ENCODE measurements around the gene FAM185A. TPM values are rescaled to one million over a fixed set of nuclear protein-coding genes. Genes with fewer than 3 reads are reported as not detected.
"Not testable (repeated sequence)": the region's sequence is repeated elsewhere in the genome, so short reads cannot be mapped to it uniquely, and the experiment has no call there.

Gene FAM185A
- total RNA-seq, 1 experiment from 2014 or later: 5.2 TPM

DNA sequence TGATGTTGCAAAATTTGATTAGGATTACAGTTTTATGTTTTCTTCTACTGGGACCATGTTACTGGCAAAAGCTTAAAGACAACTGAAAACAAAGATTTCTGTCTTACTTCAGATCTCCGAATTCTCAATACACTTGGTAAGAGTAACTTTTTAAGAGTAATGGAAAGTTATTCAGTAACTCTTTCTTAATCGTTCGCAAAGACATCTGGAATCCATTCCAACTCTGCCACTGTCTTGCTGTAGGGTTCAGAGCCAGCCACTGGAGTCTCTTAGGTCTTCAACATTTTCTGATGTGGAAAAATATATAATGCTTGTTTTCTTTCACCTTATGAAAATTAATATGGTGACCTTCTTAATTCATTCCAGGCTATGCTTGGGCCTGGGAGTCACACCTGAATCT, 29.9 kb downstream of the FAM185A start:
- DNase-seq (ENCODE audit: low read depth): not testable (repeated sequence)

DNA sequence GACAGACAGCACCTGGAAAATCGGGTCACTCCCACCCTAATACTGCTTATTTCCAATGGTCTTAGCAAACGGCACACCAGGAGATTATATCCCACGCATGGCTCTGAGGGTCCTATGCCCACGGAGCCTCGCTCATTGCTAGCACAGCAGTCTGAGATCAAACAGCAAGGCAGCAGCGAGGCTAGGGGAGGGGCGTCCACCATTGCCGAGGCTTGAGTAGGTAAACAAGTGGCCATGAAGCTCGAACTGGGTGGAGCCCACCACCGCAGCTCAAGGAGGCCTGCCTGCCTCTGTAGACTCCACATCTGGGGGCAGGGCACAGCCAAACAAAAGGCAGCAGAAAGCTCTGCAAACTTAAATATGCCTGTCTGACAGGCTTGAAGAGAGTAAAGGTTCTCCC, 32.1 kb downstream of the FAM185A start:
- DNase-seq (ENCODE audit: low read depth): not testable (repeated sequence)

DNA sequence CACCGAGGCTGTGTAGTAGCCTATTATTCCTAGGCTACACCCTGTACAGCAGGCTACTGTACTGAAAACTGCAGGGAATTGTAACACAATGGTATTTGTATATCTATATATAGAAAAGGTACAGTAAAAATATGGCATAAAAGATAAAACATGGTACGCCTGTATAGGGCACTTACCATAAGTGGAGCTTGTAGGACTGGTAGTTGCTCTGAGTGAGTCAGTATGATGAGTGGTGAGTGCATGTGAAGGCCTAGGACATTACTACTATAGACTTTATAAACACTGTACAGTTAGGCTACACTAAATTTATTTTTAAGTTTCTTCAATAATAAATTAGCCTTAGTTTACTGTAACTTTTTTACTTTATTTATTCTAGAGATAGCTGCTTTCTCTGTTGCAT, 40.0 kb downstream of the FAM185A start:
- not testable (repeated sequence) for DNase-seq (ENCODE audit: low read depth)

DNA sequence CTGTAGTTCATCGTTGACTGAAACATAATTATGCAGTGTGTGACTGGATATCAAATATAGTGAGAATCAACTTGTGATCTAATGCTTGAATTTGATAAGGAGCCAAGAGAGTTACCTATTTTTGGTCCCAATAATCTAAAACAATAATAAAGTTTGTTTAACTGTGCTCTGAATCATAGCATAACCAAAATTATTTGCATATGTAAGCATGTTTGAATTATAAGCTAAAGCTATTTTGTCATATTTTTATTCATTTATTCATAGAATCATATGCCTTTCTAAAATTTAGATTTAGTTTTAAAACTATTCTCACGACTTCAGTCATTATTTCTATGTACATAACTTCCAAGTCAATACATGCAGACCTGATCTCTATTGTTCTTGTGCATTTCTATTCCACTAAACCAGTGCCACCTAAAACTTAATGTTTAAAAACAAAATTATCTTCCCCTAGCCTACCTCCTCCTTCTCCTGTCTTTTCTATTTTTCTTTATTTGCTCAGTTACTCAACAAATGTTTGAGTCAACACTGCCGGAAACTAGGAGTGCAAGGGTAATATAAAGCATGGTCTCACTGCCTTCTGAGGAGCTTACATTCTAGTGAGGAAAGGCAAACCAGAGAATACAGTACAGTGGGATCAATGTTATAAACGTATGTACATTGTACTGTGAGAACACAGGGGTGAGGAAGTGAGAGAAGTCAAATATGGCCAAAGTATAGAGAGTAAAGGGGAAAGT, 41.7 kb downstream of the FAM185A start:
- DNase-seq (ENCODE audit: low read depth): not testable (repeated sequence)

DNA sequence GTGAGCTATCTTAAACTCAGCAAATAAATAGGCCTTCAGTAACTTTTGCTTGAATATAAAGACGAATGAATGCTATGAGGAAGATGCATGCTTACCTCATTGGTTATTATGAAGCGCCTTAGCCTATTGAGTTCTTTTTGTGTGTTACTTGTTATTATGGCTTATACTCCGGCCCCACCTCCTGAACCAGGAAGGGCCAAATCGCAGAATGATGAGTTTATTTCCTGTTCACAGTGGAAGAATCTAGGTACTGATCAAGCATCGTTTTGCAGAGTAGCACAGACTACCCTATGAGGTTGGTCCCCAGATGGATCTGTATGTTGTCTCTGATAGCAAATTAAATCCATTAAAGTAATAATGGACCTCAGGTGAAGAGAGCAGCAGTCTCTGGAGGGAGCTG, 42.6 kb downstream of the FAM185A start:
- not testable (repeated sequence) for DNase-seq (ENCODE audit: low read depth)

DNA sequence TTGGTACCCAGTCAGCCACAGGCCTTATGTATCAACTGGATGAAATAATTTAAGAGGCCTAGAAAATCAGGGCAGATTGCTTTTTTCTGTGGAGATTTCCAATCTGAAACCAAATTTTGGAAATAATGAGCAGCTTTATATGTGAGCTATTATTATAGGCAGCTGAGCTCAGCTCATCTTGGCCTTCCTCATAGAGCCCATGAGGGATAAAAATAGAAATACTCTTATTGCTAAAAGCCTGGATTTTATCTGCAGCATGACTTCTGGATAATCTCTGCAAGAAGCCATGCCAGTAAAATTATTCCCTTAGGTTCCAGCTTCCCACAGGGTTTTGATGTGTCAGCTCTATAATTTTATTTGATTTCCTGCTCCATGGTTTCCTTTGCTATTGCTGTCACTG, 43.0 kb downstream of the FAM185A start:
- not testable (repeated sequence) for DNase-seq (ENCODE audit: low read depth)

DNA sequence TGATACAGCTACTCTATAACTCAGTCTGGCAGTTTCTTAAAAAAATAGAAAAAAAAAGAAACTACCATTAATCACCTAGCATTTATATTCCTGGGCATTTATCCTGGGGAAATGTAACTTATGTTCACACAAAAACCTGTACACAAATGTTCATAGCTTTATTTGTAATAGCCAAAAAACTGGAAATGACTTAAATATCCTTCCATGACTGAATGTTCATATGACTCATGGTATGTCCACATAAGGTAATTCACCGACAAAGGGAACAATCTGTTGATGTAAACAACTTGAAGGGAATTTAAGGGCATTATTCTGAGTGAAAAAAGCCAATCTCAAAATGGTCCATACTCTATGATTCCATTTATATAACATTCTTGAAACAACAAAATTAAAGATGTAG, 45.8 kb downstream of the FAM185A start:
- peak; percentile 9 for DNase-seq (ENCODE audit: low read depth)

DNA sequence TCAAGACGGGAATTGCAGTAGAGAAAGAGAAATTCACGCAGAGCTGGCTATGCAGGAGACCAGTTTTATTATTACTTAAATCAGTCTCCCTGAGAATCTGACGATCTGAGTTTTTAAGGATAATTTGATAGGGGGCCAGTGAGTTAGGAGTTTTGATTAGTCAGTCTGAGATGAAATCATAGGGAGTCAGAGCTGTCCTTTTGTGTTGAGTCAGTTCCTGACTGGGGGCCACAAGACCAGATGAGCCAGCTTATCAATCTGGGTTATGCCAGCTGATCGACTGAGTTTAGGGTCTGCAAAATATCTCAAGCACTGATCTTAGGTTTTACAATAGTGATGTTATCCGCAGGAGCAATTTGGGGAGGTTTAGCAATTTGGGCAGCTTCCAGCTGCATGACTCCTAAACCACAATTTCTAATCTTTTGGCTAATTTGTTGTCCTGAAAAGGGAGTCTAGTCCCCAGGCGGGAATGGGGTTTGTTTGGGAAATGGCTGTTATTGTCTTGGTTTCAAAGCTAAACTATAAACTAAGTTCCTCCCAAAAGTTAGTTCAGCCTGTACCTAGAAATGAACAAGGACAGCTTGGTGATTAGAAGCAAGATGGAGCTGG, 47.3 kb downstream of the FAM185A start:
- peak; percentile 82 for DNase-seq (ENCODE audit: low read depth)

DNA sequence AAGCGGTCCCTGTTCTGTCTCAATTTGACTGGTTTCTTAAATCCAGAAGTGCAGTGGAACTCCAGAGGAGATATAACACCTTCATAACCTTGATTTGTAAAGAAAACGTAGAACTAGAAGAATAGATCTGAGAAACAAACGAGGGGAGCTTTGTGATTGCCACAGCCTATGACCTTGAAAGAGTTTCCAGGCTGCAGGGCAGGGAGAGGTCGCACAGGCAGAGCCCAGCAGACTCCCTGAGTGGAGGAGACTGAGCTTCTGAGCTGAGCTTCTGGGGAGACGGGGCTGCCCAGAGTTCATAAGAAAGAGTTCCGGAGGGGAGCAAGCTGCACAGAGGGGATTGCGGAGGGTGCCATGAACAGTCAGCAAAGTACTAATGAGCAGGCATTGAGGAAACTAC, 57.8 kb downstream of the FAM185A start:
- no peak for DNase-seq (ENCODE audit: low read depth)

DNA sequence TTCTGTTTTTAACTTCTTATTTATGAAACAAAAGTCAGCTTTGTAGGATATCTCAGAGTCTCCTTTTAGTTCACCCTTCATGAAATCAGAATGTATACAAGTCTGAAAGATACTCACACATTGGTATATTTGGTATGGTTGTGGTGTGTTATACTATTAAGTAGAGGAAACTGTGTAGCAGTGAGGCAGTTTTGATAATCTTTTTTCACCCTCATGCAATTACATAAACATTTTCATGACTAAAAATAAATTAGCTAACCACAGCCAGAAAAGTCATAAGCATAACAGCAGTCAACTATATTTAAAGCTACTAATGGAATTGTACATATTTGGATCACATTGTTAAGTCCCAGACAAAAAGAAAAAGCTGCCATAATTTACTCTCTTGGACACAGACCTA, 62.1 kb downstream of the FAM185A start:
- DNase-seq (ENCODE audit: low read depth): no peak

DNA sequence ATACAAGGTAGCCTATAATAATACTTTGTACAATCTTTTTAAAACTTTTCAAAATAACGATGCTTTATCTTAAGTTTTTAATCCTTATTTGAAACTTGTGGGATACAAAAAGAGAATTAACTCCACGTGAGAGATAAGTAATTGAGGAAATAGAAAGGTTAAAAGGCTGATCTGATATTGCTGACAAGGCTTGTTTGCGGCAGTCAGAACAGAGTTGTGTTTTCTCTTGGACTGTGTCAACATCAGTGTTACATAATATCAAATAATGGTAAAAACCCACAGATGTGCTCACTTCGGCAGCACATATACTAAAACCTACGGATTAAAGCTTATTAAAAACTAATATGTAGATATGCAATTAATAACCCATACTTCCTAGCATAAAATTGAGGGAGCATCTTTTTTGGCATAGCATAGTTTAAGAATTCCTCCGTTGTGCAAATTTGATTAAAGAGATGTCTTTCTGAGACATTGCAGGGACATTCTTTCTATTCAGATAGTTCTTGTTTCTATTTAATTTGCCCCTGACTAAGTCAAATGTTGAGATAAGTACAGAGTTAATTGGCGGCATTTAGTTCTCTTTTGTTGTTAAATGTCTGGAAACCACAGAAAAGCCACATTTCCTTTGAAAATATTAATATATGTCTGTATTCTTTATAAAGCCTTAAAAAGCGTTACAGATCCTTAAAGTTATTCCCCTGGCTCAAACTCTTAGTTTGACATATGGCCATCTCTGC, 63.3 kb downstream of the FAM185A start:
- no peak for DNase-seq (ENCODE audit: low read depth)

DNA sequence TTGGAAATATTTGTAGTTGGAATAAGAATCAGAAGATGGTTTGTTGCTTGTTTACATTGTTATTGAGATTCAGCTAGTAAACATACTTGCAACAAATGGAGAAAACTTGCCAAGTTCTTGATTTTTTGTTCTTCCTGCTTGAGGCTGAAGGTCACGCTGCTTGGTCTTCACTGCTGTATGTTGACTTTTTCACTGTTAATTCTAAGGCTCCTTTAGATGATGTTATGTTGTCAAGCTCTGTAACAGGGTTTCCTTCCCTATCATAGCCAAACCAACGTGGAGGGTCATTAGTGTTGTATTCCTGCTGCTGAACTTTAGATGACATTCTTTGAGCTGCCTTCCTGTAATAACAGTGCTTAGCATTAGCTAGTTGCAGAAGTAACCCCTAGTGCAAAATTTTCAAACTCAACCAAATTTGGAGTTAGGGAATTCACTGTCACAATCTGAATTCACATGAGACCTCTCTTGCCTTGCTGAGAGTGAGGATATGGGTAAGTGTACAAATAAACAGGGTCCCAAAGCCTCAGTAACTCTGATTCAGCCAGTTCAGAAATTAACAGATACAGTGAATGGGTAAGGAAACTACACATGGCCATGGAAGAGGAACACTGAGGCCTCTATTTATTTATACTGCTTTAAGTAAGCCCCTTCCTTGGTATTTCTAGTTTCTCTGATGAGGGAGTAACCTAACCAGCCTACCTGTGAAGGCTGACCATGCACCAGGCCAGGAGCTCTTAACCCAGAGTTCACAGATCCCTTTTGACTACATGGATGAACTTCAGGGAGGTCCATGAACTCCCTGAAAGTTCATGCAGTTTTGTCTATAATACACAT, 64.6 kb downstream of the FAM185A start:
- DNase-seq (ENCODE audit: low read depth): no peak

DNA sequence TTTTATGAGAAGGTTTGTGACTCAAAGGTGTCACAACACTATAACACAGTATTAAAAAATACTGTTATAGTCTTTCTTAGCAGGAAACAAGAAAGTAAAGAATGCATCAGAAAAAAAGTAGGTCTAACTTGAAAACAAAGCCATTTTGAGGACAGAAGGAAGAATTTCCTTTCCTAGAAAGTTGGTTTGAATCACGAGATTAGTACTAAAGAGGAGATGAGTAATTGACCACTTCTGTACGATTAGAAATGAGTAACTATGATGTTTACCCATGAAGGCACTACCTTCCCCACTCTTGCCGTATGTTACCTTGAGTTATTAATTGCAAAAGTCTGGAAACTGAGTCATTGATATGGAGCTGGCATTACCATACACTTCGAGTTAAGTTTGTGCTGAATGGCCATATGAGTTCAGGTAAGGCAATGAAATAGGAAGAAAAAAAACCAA, 65.2 kb downstream of the FAM185A start:
- peak; percentile 48 for DNase-seq (ENCODE audit: low read depth)

DNA sequence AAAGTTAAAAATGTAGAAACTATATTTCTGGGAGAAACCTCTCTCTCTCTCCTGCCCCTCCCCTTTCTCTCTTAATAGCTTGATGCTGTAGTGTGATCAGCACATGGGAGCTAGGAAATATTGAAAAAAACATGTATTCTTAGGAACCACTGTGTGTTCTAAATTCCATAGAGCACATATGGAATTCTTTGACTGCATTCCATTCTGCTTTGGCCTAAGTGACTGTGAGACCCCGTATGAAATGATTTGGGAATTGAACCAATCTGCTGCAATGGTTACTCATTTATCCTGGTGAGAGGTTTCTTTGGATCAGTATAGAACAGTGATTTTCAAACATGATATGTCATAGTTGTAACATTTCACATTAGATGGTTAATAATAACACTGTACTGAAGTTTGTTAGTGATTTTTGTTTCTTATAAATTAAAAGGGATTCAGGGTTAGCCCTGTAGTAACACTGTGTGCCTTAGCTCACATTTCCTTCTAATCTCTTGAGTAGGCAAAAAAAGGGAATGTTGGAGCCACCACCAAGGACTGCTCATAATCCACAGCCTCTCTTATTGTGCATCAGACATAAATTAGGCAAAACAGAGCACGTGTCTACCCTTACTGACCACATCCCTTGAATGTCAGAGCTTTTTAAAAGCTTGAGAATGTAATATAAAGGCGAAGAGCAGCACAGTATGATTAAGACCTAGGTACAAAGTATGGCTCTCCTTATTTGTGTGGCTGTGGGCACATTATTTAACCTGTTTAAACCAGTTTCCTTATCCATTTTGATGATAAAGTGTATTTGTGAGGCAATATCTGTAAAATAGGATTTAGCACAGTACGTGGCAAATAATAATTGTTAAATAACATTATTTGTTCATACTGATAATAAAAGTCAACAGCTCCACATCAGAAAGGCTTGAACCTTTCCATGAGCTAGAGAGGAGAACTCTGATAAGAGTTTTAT, 69.1 kb downstream of the FAM185A start:
- DNase-seq (ENCODE audit: low read depth): no peak

DNA sequence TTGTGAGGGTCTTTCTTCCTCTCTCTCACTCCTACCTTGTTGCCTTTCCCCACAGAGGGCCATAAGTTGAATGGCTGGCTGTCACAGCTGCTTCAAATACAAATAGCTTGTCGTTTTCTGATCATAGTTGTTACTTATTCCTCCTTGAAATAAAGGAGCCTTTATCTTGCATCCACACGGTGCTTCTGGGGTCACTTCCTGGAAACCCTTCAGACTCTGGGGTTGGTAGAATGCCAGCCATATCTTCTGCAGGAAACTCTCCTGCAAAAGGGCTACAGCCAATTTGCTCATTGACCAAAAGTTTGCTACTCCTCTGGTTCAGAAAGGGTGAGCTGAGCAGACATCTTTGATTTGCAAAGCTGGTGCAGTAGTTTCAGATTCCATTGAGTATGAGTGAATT, 70.4 kb downstream of the FAM185A start:
- DNase-seq (ENCODE audit: low read depth): no peak

DNA sequence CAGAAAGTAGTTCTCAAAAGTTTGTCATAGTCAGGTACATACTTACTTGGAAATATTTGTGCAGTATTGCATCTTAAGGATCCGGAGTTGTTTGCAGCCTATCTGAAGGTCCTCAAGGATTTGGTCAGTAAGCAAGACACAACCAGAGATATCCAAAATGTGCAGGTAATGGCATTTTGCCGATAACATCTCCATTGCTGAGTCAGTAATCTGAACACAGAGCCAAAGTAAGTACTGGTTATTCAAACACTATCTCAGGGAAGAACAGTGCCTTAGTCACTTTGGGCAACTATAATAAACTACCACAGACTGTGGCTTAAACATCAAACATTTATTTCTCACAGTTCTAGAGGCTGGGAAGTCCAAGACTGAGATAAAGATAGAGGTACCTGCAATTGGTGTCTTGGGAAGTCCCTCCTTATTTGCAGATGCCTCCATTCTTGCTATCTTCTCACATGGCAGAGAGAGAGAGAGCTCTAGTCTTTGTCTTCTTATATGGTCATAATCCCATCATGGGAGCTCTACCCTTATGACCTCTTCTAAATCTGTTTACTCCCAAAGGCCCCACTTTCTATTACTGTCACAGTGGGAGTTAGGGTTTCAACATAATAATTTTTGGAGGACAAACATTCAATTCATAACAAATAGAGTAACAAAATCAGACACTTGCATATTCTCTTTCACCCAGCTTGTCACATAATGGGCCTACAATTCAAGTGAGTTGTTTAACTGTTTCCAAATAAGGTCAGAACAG, 73.4 kb downstream of the FAM185A start:
- DNase-seq (ENCODE audit: low read depth): no peak

DNA sequence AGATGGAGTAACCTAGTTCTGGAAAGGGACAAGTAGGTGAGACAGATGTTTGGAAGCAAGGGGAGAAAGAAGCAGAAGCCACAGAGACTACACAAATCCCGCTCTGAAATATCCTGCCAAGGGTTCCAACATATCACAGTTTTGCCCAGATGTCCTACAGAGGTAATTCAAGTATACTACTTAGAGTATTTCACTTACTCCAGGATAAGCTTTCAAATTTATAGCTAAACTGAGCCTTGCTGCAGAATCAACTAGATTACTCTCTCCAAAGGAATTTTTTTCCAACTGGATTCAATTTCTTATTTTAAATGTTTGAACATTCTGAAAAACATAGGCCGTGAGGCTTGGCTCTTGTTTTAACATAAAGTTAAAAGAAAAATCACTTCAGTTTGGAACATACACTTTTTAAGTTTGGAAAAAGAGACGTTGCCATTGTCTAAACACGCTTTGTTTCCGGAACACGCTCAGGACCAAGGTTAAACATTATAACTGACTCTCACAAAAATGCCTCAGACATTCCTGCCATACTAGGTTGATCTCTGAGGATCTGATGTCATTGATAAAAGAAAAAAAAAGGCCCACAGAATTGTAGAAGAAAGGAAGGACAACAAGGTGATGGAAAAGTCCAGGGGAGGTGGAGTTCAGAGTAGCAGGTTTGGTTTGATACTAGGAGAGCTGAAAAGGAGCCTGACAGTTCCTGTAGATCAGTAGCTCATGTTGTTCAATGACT, 74.8 kb downstream of the FAM185A start:
- no peak for DNase-seq (ENCODE audit: low read depth)

DNA sequence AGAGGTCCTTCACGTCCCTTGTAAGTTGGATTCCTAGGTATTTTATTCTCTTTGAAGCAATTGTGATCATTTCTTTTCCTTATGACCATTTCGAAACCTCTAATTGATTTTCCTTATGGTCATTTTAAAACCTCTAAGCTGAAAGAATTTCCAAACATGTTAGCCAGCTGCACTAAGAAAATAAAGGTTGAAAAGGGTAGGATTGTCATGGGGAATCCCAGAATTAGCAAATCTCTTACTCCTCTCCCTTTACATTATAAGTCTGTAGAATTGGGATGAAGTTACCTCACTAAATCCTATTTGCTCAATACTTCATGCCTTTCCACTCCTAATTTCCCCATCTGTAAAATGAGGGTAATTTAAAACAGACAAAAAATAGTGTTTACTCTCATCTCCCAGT, 79.5 kb downstream of the FAM185A start:
- DNase-seq (ENCODE audit: low read depth): peak; percentile 12

DNA sequence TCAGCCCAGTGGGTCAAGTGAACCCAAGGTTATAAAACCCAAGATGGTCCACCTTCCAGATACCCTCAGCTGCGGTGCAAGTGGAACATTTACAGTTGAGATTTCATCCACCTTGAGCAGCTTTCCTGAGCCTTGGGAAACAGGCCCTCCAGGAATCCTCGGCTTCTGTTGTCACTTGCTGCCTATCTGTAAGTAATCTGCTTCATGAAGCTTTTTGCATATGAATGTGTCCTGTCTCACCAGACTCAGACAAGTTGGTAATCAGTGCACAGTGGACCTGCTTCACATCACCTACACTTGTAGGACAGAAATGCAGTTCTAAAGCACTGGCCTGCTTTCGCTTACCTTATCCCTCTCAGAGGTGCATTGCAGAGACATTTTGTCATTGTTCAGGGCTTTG, 80.3 kb downstream of the FAM185A start:
- DNase-seq (ENCODE audit: low read depth): no peak

Data from RPMI7951 (cell line).